A673 (cell line): ENCODE data around the gene USP40. TPM values are rescaled to one million over a fixed set of nuclear protein-coding genes. Genes with fewer than 3 reads are reported as not detected.

ENCODE experiments used
- BruUV-seq: library from RNA; stranded (reverse); fragments of 400-500 nt; replicated peaks from 2 replicates; lab custom pipeline; 2021; lab: Mats Ljungman, UMichigan
- CTCF ChIA-PET: fragments of 300-600 bp; sonication (Branson Sonifier 250); formaldehyde crosslinking; loops from one replicate; lab custom pipeline; 2022; ENCODE audit warnings: antibody characterized with exemption; lab: Charles Lee
- POLR2A ChIA-PET: fragments of 300-600 bp; sonication (Branson Sonifier 250); formaldehyde crosslinking; loops from one replicate; lab custom pipeline; 2022; ENCODE audit warnings: antibody characterized with exemption; ENCODE audit not compliant: low non-redundant PET; lab: Charles Lee
- DNase-seq: peaks from one replicate; pipeline ENCODE4 v3.0.0-alpha.2; 2015; ENCODE audit warnings: low spot score
- H3K27ac ChIP-seq: fragments of 200-600 bp; sonication (generic); 2 replicates; pipeline ENCODE4 v1.5.1; 2016; ENCODE audit warnings: mixed run types, low read depth, mild to moderate bottlenecking, mixed read lengths, antibody characterized with exemption, low read length; ENCODE audit not compliant: poor library complexity, severe bottlenecking
- H3K27me3 ChIP-seq: fragments of 200-600 bp; sonication (generic); replicated peaks from 2 replicates; pipeline ENCODE4 v1.6.1; 2017; ENCODE audit warnings: mixed run types, low read depth, mild to moderate bottlenecking, mixed read lengths, antibody characterized with exemption, low read length; ENCODE audit not compliant: insufficient read depth, poor library complexity
- H3K36me3 ChIP-seq: fragments of 200-600 bp; sonication (generic); 2 replicates; pipeline ENCODE4 v1.6.1; 2016; ENCODE audit warnings: mixed run types, mild to moderate bottlenecking, mixed read lengths, antibody characterized with exemption, low read length; ENCODE audit not compliant: insufficient read depth, poor library complexity, severe bottlenecking
- H3K4me1 ChIP-seq: fragments of 200-600 bp; sonication (generic); 2 replicates; pipeline ENCODE4 v1.6.1; 2017; ENCODE audit warnings: mixed run types, mild to moderate bottlenecking, mixed read lengths, antibody characterized with exemption, low read length; ENCODE audit not compliant: insufficient read depth, poor library complexity, severe bottlenecking
- H3K4me3 ChIP-seq: fragments of 200-600 bp; sonication (generic); 2 replicates; pipeline ENCODE4 v1.5.1; 2016; ENCODE audit warnings: low read depth, mixed run types, mild to moderate bottlenecking, mixed read lengths, low read length; ENCODE audit not compliant: poor library complexity, severe bottlenecking
- H3K9me3 ChIP-seq: fragments of 200-600 bp; sonication (generic); 2 replicates; pipeline ENCODE4 v1.6.1; 2016; ENCODE audit warnings: mixed run types, low read depth, mild to moderate bottlenecking, mixed read lengths, antibody characterized with exemption, low read length; ENCODE audit not compliant: poor library complexity, severe bottlenecking
- CTCF ChIP-seq: fragments of 300-800, 200-600 bp; sonication (generic); conservative IDR thresholded peaks from 2 replicates; pipeline ENCODE4 v1.5.1; 2017; ENCODE audit warnings: low read depth, mild to moderate bottlenecking, antibody characterized with exemption, low read length, moderate library complexity, mixed read lengths
- EZH2 ChIP-seq: fragments of 200-600 bp; sonication (generic); IDR thresholded peaks from 2 replicates; pipeline ENCODE4 v1.6.1; 2017; ENCODE audit warnings: borderline replicate concordance, low read depth, mild to moderate bottlenecking, mixed read lengths, antibody characterized with exemption, low read length; ENCODE audit not compliant: poor library complexity, severe bottlenecking
- intact Hi-C: fragments of 100-400 bp; cut with micrococcal nuclease; formaldehyde crosslinking; loops from one replicate; pipeline ENCODE4 v1.10.0; 2022; ENCODE audit not compliant: unreplicated experiment
- total RNA-seq: library from RNA; stranded (reverse); gene quantifications from 2 replicates; pipeline ENCODE4 v1.2.3, GENCODE V29; 2021

The USP40 gene
- total RNA-seq, 1 experiment from 2014 or later, result 29.6 TPM

- Histone ChIP-seq H3K4me3 (no peak overlapping the region), H3K4me1 (no peaks in the 10 kb centered on the region), H3K27me3 (no peaks in the 10 kb centered on the region), H3K9me3 (no peaks in the 10 kb centered on the region), H3K27ac (no peak overlapping the region), H3K36me3 (peaks cover 2% of the 10 kb centered on the region)
- TF ChIP-seq CTCF (no peak), EZH2 (no peak)
- intact Hi-C loops, result no loop called here
- DNase-seq, result no peak
- ChIA-PET POLR2A (no interaction called here), CTCF (no interaction called here)
- no TSS peak for BruUV-seq
These were observed 88.8 kb downstream of the USP40 start for GRCh38 chr2:233477548-233478433.

DNA sequence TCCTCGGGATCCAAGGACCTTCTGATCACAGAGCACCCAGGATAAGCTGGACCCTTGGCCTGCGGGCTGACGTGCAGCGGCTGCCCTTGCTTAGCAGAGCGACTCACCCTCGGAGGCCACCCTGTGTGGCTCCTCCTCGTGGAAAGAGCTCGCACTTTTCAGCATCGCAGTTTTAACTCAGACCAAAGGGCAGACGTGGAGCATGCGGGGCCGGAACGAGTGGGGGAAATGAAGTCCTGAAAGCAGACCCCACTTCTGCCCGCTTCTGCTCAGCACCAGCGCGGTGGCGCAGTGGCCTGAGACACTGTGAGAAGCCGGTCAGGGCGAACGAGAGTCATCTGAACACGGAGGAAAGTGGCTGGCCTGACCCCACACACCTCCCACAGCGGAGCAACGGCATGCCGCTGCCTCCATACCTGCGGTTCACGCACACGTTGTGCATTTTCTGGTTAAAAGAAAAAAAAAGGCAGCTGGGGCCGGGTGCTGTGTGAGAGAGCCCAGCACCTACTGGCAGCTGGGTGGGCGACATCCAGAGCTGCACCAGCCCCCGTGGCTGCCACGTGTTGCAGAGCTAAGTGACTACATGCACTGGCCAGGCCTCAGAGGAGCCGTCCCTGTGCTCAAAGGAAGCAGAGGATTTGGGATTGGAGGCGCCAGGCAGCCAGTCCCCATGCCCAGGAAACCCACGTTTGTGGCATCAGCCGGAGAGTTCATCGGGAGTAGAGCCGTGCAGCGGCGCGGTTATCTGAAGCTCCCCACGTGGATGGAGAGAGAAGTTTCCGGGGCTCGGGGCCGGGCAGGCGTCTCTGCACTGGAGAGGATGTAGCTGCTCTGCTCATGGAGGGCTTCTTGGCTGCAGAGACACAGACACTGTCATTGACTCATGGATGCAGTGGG is 89.7 kb downstream of the USP40 start:
- POLR2A ChIA-PET, result no interaction called here
- no peaks in the 10 kb centered on the region for H3K9me3 ChIP-seq
- CTCF ChIA-PET, result no interaction called here
- TF ChIP-seq CTCF, result no peak
- no peak for TF ChIP-seq EZH2
- peaks cover 4% of the 10 kb centered on the region for H3K36me3 ChIP-seq
- no peaks in the 10 kb centered on the region for H3K4me1 ChIP-seq
- BruUV-seq, result no TSS peak
- no peak overlapping the region for H3K27ac ChIP-seq
- H3K27me3 ChIP-seq, result no peaks in the 10 kb centered on the region
- intact Hi-C loops, result no loop called here
- no peak overlapping the region for H3K4me3 ChIP-seq
- no peak for DNase-seq

GRCh38 chr2:233476063-233476410 is 90.5 kb downstream of the USP40 start:
- intact Hi-C loops, result no loop called here
- no peaks in the 10 kb centered on the region for H3K4me1 ChIP-seq
- no peaks in the 10 kb centered on the region for H3K27me3 ChIP-seq
- peaks cover 12% of the 10 kb centered on the region for H3K36me3 ChIP-seq
- BruUV-seq, result no TSS peak
- no peak overlapping the region for H3K4me3 ChIP-seq
- ChIA-PET POLR2A (no interaction called here), CTCF (no interaction called here)
- no peak overlapping the region for H3K27ac ChIP-seq
- H3K9me3 ChIP-seq, result no peaks in the 10 kb centered on the region
- DNase-seq, result no peak
- TF ChIP-seq CTCF (no peak), EZH2 (no peak)
